Measurements from ENCODE around the gene ZPLD1.

ZPLD1 gene

GRCh38 chr3:102528727-102529126 lies 93.9 kb downstream of the ZPLD1 start:
- DNase-seq (ENCODE audit: low spot score) = no peak

Data from AG08395 (cell line).